WTC11 (cell line): ENCODE data around the gene RNF222. TPM values are rescaled to one million over a fixed set of nuclear protein-coding genes. Genes with fewer than 3 reads are reported as not detected.

Experiments
- ATAC-seq: fragments of 200-7000 bp; cut with Tn5 transposase; 2 replicates; pipeline ENCODE4 v1.10.0; 2021; ENCODE audit warnings: mild to moderate bottlenecking, moderate library complexity
- CTCF ChIA-PET: fragments of 300-600 bp; sonication (Branson Sonifier 250); formaldehyde crosslinking; loops from one replicate; lab custom pipeline; 2021; ENCODE audit warnings: antibody characterized with exemption; lab: Charles Lee
- POLR2A ChIA-PET: fragments of 350-600 bp; sonication (Branson Sonifier 250); formaldehyde crosslinking; loops from one replicate; lab custom pipeline; 2021; ENCODE audit warnings: antibody characterized with exemption; lab: Charles Lee
- DNase-seq: peaks from one replicate; pipeline ENCODE4 v3.0.0; 2021; ENCODE audit warnings: low spot score
- H3K27ac Mint-ChIP-seq: 2 replicates; pipeline ENCODE4 v1.8.0; 2021; ENCODE audit warnings: mixed read lengths
- H3K27me3 Mint-ChIP-seq: 2 replicates; pipeline ENCODE4 v1.8.0; 2021; ENCODE audit warnings: low read depth, mild to moderate bottlenecking, moderate library complexity, mixed read lengths
- H3K36me3 Mint-ChIP-seq: 2 replicates; pipeline ENCODE4 v1.8.0; 2021; ENCODE audit warnings: mixed read lengths
- H3K4me1 Mint-ChIP-seq: 2 replicates; pipeline ENCODE4 v1.8.0; 2022; ENCODE audit warnings: mixed read lengths
- H3K4me3 Mint-ChIP-seq: 2 replicates; pipeline ENCODE4 v1.8.0; 2021; ENCODE audit warnings: mild to moderate bottlenecking, moderate library complexity, mixed read lengths
- H3K9me3 Mint-ChIP-seq: 2 replicates; pipeline ENCODE4 v1.8.0; 2021; ENCODE audit warnings: mixed read lengths
- CBFB ChIP-seq: sonication (generic); formaldehyde crosslinking; IDR thresholded peaks from 2 replicates; pipeline ENCODE4 v1.8.1; 2022; ENCODE audit warnings: mild to moderate bottlenecking, low read depth, missing genetic modification reagents
- CREB1 ChIP-seq: sonication (generic); formaldehyde crosslinking; IDR thresholded peaks from 2 replicates; pipeline ENCODE4 v1.8.0; 2023; ENCODE audit warnings: mild to moderate bottlenecking, missing genetic modification reagents
- CTCF ChIP-seq: fragments of 200-600 bp; IDR thresholded peaks from 2 replicates; pipeline ENCODE4 v1.8.0; 2022; ENCODE audit warnings: antibody characterized with exemption
- EMX1 ChIP-seq: fragments of 250-450 bp; sonication (Bioruptor Pico); IDR thresholded peaks from 2 replicates; pipeline ENCODE4 v1.8.0; 2021; ENCODE audit warnings: mild to moderate bottlenecking
- FOXJ3 ChIP-seq: sonication (generic); formaldehyde crosslinking; IDR thresholded peaks from 2 replicates; pipeline ENCODE4 v1.9.0; 2021; ENCODE audit warnings: missing genetic modification reagents, mild to moderate bottlenecking, borderline replicate concordance
- GABPB1 ChIP-seq: sonication (generic); formaldehyde crosslinking; IDR thresholded peaks from 2 replicates; pipeline ENCODE4 v1.8.1; 2023; ENCODE audit warnings: mild to moderate bottlenecking, missing genetic modification reagents
- GTF2I ChIP-seq: fragments of 250-450 bp; sonication (Bioruptor Pico); conservative IDR thresholded peaks from 2 replicates; pipeline ENCODE4 v1.4.0; 2021; ENCODE audit warnings: mild to moderate bottlenecking
- HMGA2 ChIP-seq: fragments of 250-450 bp; sonication (Bioruptor Pico); IDR thresholded peaks from 2 replicates; pipeline ENCODE4 v1.4.0; 2021; ENCODE audit warnings: mild to moderate bottlenecking, moderate library complexity
- HMGXB4 ChIP-seq: sonication (generic); formaldehyde crosslinking; IDR thresholded peaks from 2 replicates; pipeline ENCODE4 v1.8.1; 2023; ENCODE audit warnings: mild to moderate bottlenecking, moderate library complexity, missing genetic modification reagents
- IRF1 ChIP-seq: sonication (generic); formaldehyde crosslinking; IDR thresholded peaks from 2 replicates; pipeline ENCODE4 v1.8.0; 2023; ENCODE audit warnings: missing genetic modification reagents
- KAT7 ChIP-seq: sonication (generic); formaldehyde crosslinking; IDR thresholded peaks from 2 replicates; pipeline ENCODE4 v1.8.1; 2023; ENCODE audit warnings: missing genetic modification reagents, mild to moderate bottlenecking, borderline replicate concordance
- NR1H2 ChIP-seq: sonication (generic); formaldehyde crosslinking; IDR thresholded peaks from 2 replicates; pipeline ENCODE4 v1.9.0; 2021; ENCODE audit warnings: mild to moderate bottlenecking, moderate library complexity, missing genetic modification reagents
- OVOL2 ChIP-seq: fragments of 250-450 bp; sonication (Bioruptor Pico); IDR thresholded peaks from 2 replicates; pipeline ENCODE4 v1.9.0; 2021; ENCODE audit warnings: mild to moderate bottlenecking, borderline replicate concordance
- PRRX2 ChIP-seq: fragments of 250-450 bp; sonication (Bioruptor Pico); IDR thresholded peaks from 2 replicates; pipeline ENCODE4 v1.8.0; 2021; ENCODE audit warnings: mild to moderate bottlenecking
- RORB ChIP-seq: fragments of 250-450 bp; sonication (Bioruptor Pico); IDR thresholded peaks from 2 replicates; pipeline ENCODE4 v1.9.0; 2021; ENCODE audit warnings: mild to moderate bottlenecking
- SMAD3 ChIP-seq: sonication (generic); formaldehyde crosslinking; IDR thresholded peaks from 2 replicates; pipeline ENCODE4 v1.8.0; 2022; ENCODE audit warnings: missing genetic modification reagents, mild to moderate bottlenecking, borderline replicate concordance
- SMAD4 ChIP-seq: sonication (generic); formaldehyde crosslinking; IDR thresholded peaks from 2 replicates; pipeline ENCODE4 v1.8.0; 2022; ENCODE audit warnings: mild to moderate bottlenecking, missing genetic modification reagents
- TCF7 ChIP-seq: sonication (generic); formaldehyde crosslinking; IDR thresholded peaks from 2 replicates; pipeline ENCODE4 v1.8.0; 2022; ENCODE audit warnings: mild to moderate bottlenecking, low read depth, missing genetic modification reagents, moderate library complexity
- ZNF219 ChIP-seq: sonication (generic); formaldehyde crosslinking; IDR thresholded peaks from 2 replicates; pipeline ENCODE4 v1.8.0; 2023; ENCODE audit warnings: missing genetic modification reagents, mild to moderate bottlenecking, borderline replicate concordance
- ZNF232 ChIP-seq: sonication (generic); formaldehyde crosslinking; IDR thresholded peaks from 2 replicates; pipeline ENCODE4 v1.8.0; 2022; ENCODE audit warnings: mild to moderate bottlenecking, missing genetic modification reagents
- ZNF263 ChIP-seq: sonication (generic); formaldehyde crosslinking; IDR thresholded peaks from 2 replicates; pipeline ENCODE4 v1.8.1; 2022; ENCODE audit warnings: low read depth, mild to moderate bottlenecking, moderate library complexity, missing genetic modification reagents
- ZNF396 ChIP-seq: fragments of 250-450 bp; sonication (Bioruptor Pico); IDR thresholded peaks from 2 replicates; pipeline ENCODE4 v1.8.0; 2021; ENCODE audit warnings: mild to moderate bottlenecking, moderate library complexity, borderline replicate concordance
- total RNA-seq: library from RNA; stranded (reverse); gene quantifications from 3 replicates; pipeline ENCODE4 v1.2.3, GENCODE V29; 2021
- TF ChIP-seq, protein P1 (sequence below): sonication (generic); formaldehyde crosslinking; IDR thresholded peaks from 2 replicates; pipeline ENCODE4 v1.8.1; 2022; ENCODE audit warnings: missing genetic modification reagents, borderline replicate concordance
- TF ChIP-seq, protein P2 (sequence below): fragments of 250-450 bp; sonication (Bioruptor Pico); conservative IDR thresholded peaks from 2 replicates; pipeline ENCODE4 v1.9.0; 2021; ENCODE audit warnings: mild to moderate bottlenecking
- TF ChIP-seq, protein P3 (sequence below): sonication (generic); formaldehyde crosslinking; IDR thresholded peaks from 2 replicates; pipeline ENCODE4 v1.8.1; 2023; ENCODE audit warnings: mild to moderate bottlenecking, missing genetic modification reagents

RNF222 gene
- total RNA-seq, 1 experiment from 2014 or later: not detected

GRCh38 chr17:8426802-8427201 lies 29.2 kb upstream of the RNF222 start (continued):
- TF ChIP-seq HMGA2 (CRISPR knock-in tag): no peak
- TF ChIP-seq PRRX2 (CRISPR knock-in tag): no peak
- TF ChIP-seq RORB (CRISPR knock-in tag): no peak
- TF ChIP-seq CREB1 (CRISPR knock-in tag): no peak
- TF ChIP-seq, protein P1, sequence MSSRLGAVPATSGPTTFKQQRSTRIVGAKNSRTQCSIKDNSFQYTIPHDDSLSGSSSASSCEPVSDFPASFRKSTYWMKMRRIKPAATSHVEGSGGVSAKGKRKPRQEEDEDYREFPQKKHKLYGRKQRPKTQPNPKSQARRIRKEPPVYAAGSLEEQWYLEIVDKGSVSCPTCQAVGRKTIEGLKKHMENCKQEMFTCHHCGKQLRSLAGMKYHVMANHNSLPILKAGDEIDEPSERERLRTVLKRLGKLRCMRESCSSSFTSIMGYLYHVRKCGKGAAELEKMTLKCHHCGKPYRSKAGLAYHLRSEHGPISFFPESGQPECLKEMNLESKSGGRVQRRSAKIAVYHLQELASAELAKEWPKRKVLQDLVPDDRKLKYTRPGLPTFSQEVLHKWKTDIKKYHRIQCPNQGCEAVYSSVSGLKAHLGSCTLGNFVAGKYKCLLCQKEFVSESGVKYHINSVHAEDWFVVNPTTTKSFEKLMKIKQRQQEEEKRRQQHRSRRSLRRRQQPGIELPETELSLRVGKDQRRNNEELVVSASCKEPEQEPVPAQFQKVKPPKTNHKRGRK (CRISPR knock-in tag): no peak
- TF ChIP-seq SMAD3 (CRISPR knock-in tag): no peak
- TF ChIP-seq TCF7: no peak
- TF ChIP-seq ZNF263: no peak

GRCh38 chr17:8426094-8426720 lies 28.6 kb upstream of the RNF222 start:
- ChIA-PET CTCF (interaction anchor here (1.0 kb wide), 1 partner anchor 42 kb away, joined by 4 read pairs; no protein-coding TSS in a partner anchor), POLR2A (no interaction called here)
- Mint-ChIP-seq H3K27me3 (peaks cover 4% of the 10 kb centered on the region), H3K4me3 (no peak overlapping the region), H3K9me3 (no peaks in the 10 kb centered on the region), H3K4me1 (no peaks in the 10 kb centered on the region), H3K27ac (no peak overlapping the region), H3K36me3 (no peaks in the 10 kb centered on the region)
- DNase-seq (no peak), ATAC-seq (no peak)
- TF ChIP-seq IRF1 (CRISPR knock-in tag): no peak
- TF ChIP-seq CTCF: no peak
- TF ChIP-seq NR1H2: no peak
- TF ChIP-seq ZNF232 (CRISPR knock-in tag): no peak
- no peak for TF ChIP-seq OVOL2
- no peak for TF ChIP-seq ZNF219 (CRISPR knock-in tag)
- TF ChIP-seq SMAD4 (CRISPR knock-in tag): no peak
- no peak for TF ChIP-seq ZNF396 (CRISPR knock-in tag)
- no peak for TF ChIP-seq FOXJ3 (CRISPR knock-in tag)
- no peak for TF ChIP-seq GABPB1 (CRISPR knock-in tag)
- TF ChIP-seq, protein P2, sequence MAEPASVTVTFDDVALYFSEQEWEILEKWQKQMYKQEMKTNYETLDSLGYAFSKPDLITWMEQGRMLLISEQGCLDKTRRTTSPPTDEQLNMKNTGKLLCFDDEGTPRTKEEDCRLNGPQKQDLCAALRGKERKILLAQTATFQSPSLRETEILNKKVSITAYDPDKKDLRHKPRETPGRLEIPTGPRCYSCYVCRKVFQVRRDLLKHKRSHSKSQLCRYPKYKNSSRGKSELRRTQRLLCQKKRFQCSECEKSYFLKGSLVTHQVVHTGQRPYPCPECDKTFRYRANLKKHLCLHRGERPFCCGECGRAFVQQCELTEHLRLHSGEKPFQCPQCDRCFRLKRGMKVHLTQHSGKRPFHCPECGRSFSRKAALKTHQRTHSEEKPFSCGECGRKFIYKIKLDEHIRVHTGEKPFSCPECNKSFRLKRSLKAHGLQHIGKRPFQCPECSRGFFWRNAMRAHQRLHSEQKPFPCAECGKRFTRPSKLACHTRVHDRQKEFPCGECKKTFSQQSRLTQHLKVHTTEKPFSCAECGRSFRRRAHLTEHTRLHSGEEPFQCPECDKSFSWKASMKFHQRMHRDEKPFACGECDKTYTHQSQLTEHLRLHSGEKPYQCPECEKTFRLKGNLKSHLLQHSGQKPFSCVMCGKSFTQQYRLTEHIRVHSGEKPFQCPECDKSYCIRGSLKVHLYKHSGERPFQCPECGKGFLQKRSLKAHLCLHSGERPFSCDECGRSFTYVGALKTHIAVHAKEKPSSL: no peak
- TF ChIP-seq GTF2I: no peak
- no peak for TF ChIP-seq EMX1 (CRISPR knock-in tag)
- TF ChIP-seq, protein P3, sequence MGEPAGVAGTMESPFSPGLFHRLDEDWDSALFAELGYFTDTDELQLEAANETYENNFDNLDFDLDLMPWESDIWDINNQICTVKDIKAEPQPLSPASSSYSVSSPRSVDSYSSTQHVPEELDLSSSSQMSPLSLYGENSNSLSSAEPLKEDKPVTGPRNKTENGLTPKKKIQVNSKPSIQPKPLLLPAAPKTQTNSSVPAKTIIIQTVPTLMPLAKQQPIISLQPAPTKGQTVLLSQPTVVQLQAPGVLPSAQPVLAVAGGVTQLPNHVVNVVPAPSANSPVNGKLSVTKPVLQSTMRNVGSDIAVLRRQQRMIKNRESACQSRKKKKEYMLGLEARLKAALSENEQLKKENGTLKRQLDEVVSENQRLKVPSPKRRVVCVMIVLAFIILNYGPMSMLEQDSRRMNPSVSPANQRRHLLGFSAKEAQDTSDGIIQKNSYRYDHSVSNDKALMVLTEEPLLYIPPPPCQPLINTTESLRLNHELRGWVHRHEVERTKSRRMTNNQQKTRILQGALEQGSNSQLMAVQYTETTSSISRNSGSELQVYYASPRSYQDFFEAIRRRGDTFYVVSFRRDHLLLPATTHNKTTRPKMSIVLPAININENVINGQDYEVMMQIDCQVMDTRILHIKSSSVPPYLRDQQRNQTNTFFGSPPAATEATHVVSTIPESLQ (CRISPR knock-in tag): no peak
- TF ChIP-seq HMGXB4 (CRISPR knock-in tag): no peak
- no peak for TF ChIP-seq KAT7 (CRISPR knock-in tag)
- TF ChIP-seq CBFB (CRISPR knock-in tag): no peak
